Effector memory CD4-positive, alpha-beta T cell (primary cell): Measurements from ENCODE around the gene ANKRD36.
A peak's percentile ranks its signal among the peaks of the same experiment; 100 is the strongest.
"Not testable (repeated sequence)": the region's sequence is repeated elsewhere in the genome, so short reads cannot be mapped to it uniquely, and the experiment has no call there.

Source experiments
- DNase-seq, 3 donors: peaks; one replicate each; pipeline ENCODE4 v3.0.0-alpha.2; 2020
- H3K27ac ChIP-seq: 2 replicates; pipeline ENCODE4 v1.7.0; 2013; ENCODE audit warnings: mild to moderate bottlenecking, low read length, moderate library complexity; ENCODE audit not compliant: insufficient read depth, poor library complexity, severe bottlenecking
- H3K27me3 ChIP-seq: replicated peaks from 2 replicates; pipeline ENCODE4 v1.7.0; 2013; ENCODE audit warnings: mild to moderate bottlenecking, low read length; ENCODE audit not compliant: insufficient read depth, control insufficient read depth, poor library complexity, severe bottlenecking
- H3K36me3 ChIP-seq: 2 replicates; pipeline ENCODE4 v1.7.0; 2013; ENCODE audit warnings: mild to moderate bottlenecking, low read length, moderate library complexity; ENCODE audit not compliant: control insufficient read depth, insufficient read depth
- H3K4me1 ChIP-seq: 2 replicates; pipeline ENCODE4 v1.7.0; 2013; ENCODE audit warnings: low read length, mild to moderate bottlenecking; ENCODE audit not compliant: control insufficient read depth, insufficient read depth, poor library complexity, severe bottlenecking
- H3K4me3 ChIP-seq: 2 replicates; pipeline ENCODE4 v1.7.0; 2013; ENCODE audit warnings: low read length, low read depth, mild to moderate bottlenecking; ENCODE audit not compliant: insufficient read depth, poor library complexity, severe bottlenecking
- H3K9me3 ChIP-seq: 2 replicates; pipeline ENCODE4 v1.7.0; 2013; ENCODE audit warnings: mild to moderate bottlenecking, low read length, moderate library complexity; ENCODE audit not compliant: control insufficient read depth

The ANKRD36 gene

GRCh38 chr2:97200887-97201286 is 87.9 kb downstream of the ANKRD36 start:
- H3K27ac ChIP-seq, H3K27me3 ChIP-seq, H3K9me3 ChIP-seq, H3K4me3 ChIP-seq, H3K4me1 ChIP-seq, DNase-seq: not testable (repeated sequence)
- peaks cover 26% of the 10 kb centered on the region for H3K36me3 ChIP-seq

GRCh38 chr2:97202643-97203250 is 89.8 kb downstream of the ANKRD36 start:
- H3K4me3 ChIP-seq, DNase-seq, H3K27me3 ChIP-seq, H3K9me3 ChIP-seq, H3K4me1 ChIP-seq, H3K27ac ChIP-seq: not testable (repeated sequence)
- peaks cover 15% of the 10 kb centered on the region for H3K36me3 ChIP-seq

- no peak for DNase-seq
- H3K27ac ChIP-seq, result no peak overlapping the region
- H3K9me3 ChIP-seq, result no peaks in the 10 kb centered on the region
- H3K36me3 ChIP-seq, result peaks cover 9% of the 10 kb centered on the region
- H3K4me3 ChIP-seq, result no peak overlapping the region
- no peaks in the 10 kb centered on the region for H3K4me1 ChIP-seq
- no peaks in the 10 kb centered on the region for H3K27me3 ChIP-seq
Measured at GRCh38 chr2:97210325-97210724, 97.4 kb downstream of the ANKRD36 start.

GRCh38 chr2:97215025-97215424 is 102.1 kb downstream of the ANKRD36 start:
- not testable (repeated sequence) for DNase-seq, H3K27ac ChIP-seq, H3K27me3 ChIP-seq, H3K4me3 ChIP-seq, H3K9me3 ChIP-seq, H3K4me1 ChIP-seq, H3K36me3 ChIP-seq

- DNase-seq, H3K36me3 ChIP-seq, H3K4me3 ChIP-seq, H3K27ac ChIP-seq, H3K9me3 ChIP-seq, H3K4me1 ChIP-seq, H3K27me3 ChIP-seq: not testable (repeated sequence)
Measured at GRCh38 chr2:97230848-97231585, 118.1 kb downstream of the ANKRD36 start.

GRCh38 chr2:97232981-97233380 is 120.0 kb downstream of the ANKRD36 start:
- H3K27ac ChIP-seq, H3K9me3 ChIP-seq, H3K36me3 ChIP-seq, H3K27me3 ChIP-seq, H3K4me1 ChIP-seq, H3K4me3 ChIP-seq, DNase-seq: not testable (repeated sequence)

- H3K4me3 ChIP-seq, DNase-seq, H3K4me1 ChIP-seq, H3K27ac ChIP-seq, H3K27me3 ChIP-seq, H3K36me3 ChIP-seq, H3K9me3 ChIP-seq: not testable (repeated sequence)
Measured at GRCh38 chr2:97233660-97234295, 120.8 kb downstream of the ANKRD36 start.

- H3K36me3 ChIP-seq, H3K4me3 ChIP-seq, DNase-seq, H3K27ac ChIP-seq, H3K27me3 ChIP-seq, H3K9me3 ChIP-seq, H3K4me1 ChIP-seq: not testable (repeated sequence)
Measured at GRCh38 chr2:97261192-97261591, 148.2 kb downstream of the ANKRD36 start.

- H3K4me1 ChIP-seq, H3K27ac ChIP-seq, H3K36me3 ChIP-seq, H3K9me3 ChIP-seq, H3K4me3 ChIP-seq, H3K27me3 ChIP-seq, DNase-seq: not testable (repeated sequence)
Measured at GRCh38 chr2:97266449-97266848, 153.5 kb downstream of the ANKRD36 start.

GRCh38 chr2:97267411-97268074 is 154.6 kb downstream of the ANKRD36 start:
- H3K4me1 ChIP-seq, result no peaks in the 10 kb centered on the region
- no peaks in the 10 kb centered on the region for H3K27me3 ChIP-seq
- DNase-seq, result peak in 1 of 3 donors; percentile 0
- no peak overlapping the region for H3K27ac ChIP-seq
- no peak overlapping the region for H3K4me3 ChIP-seq
- no peaks in the 10 kb centered on the region for H3K36me3 ChIP-seq
- no peaks in the 10 kb centered on the region for H3K9me3 ChIP-seq
